Activated CD8-positive, alpha-beta memory T cell treated with anti-CD3 and anti-CD28 coated beads for 4 hours (primary cell): ENCODE measurements around the gene KRT6B.
"Not testable (repeated sequence)": the region's sequence is repeated elsewhere in the genome, so short reads cannot be mapped to it uniquely, and the experiment has no call there.

Experiments used
- DNase-seq, 2 donors: peaks; one replicate each; pipeline ENCODE4 v3.0.0-alpha.2; 2020; ENCODE audit warnings: low read depth in 2 of 2

The KRT6B gene

DNA sequence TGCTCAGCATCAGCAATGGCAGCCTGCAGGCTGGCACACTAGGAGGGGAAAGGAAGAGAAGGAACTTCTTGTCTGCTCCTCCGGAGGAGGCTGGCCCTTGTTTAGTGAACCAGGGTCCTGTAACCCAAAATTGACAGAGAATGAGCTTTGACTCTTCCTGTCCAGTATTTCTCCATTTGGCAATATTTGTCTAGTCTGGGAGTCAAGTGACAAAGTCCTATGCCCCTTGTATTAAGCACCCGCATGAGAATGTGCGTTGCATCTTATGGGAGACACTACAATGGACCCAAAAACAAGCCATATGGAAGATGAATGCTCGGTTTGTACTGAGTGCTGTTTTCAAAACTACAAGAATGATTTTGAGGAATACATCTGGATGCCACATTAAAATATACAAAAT is 17.9 kb upstream of the KRT6B start:
- DNase-seq = no peak

DNA sequence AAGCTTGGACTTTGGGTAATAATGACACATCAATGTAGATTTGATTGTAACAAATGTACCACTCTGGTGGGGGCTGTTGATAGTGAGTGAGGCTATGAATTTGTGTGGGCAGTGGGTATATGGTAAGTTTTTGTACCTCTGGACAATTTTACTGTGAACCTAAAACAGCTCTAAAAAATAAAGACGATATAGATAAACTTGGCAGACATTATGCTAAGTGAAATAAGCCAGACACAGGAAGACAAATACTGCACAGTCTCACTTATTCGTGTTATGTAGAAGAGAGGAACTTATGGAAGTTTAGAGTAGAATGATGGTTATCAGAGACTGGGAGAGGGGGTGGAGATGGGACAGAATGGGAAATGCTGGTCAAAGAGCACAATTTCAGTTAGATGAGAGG is 13.0 kb upstream of the KRT6B start:
- DNase-seq = no peak

DNA sequence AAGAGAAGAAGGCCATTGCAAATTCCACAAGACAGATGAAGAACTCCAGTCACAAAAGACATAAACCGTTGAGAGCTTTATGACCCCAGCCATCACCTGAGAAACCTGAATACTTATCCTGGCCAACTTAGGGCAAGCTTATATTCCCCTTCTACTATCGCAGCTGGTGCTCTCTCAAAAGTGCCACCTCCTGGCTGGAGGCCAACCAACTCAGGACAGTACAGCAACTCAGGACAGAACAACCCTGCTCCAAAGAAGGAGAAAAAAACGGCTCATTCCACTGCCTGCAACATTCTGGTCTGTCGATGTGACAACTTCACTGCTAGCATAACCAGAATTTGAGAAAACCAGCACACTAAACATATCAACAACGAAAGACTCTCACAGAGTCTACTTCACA is 9.7 kb upstream of the KRT6B start:
- DNase-seq = no peak

DNA sequence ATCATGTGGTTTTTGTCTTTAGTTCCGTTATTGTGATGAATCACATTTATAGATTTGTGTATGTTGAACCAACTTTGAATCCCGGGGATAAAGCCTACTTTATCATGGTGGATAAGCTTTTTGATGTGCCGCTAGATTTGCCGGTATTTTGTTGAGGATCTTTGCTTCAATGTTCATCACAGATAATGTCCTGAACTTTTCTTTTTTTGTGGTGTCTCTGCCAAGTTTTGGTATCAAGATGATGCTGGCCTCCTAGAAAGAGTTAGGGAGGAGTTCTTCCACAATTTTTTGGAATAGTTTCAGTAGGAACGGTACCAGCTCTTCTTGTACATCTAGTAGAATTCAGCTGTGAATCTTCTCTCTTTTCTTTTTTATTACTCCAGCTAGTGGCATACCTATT is 6.9 kb upstream of the KRT6B start:
- DNase-seq = no peak

DNA sequence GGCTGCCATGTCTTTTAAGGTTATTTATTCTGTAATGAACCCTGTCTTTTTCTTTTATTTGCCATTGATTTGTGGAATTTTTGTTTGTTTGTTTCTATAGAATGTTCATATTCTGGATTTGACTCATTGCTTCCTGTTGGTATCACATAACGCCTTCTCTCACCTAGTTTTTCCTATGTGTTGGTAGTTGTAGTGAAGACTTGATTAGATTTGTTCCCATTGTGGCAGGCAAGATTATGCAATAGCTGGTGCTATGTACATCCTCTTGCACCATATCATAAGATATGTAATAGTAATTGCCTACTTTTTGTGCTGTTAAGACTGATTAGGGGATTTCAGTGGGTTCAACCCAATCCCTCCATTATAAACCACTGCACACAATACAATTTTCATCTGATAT is 3.9 kb upstream of the KRT6B start:
- no peak for DNase-seq

DNA sequence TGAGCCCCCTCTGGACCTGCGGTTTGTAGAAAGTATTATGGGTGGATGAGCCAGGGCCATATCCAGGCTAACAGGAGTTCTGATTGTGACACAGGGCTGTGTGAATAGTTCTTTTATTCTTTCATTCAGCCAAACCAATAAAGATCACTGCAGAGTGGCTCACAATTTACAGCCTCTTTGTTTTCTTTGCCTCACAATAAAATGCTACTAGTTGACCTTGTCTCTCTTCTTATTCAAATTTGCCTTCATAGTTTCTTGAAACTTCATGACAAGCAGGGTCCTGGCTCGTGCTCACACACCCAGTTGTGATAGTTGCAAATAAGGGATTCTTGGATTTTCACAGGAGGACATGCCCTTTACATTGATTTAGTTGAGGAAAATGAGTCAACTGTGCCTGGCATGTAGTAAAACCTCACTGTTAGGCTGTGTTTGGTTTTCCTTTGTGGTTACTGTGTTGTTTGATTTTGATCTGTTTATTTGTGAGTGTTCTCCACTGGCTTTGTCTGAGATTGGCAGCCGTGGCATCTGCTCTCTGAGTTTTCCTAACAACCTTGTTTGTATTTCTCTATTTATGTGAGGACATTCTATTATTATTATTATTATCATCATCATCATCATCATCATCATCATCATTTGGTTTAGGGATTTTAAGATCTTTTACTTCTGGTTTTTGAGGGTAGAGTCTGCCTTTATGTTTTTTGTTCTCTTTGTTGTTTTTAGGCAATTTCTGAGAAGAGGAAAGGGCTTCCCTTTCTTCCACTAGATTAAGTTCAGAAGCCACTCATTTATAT is 2.7 kb upstream of the KRT6B start:
- no peak for DNase-seq

DNA sequence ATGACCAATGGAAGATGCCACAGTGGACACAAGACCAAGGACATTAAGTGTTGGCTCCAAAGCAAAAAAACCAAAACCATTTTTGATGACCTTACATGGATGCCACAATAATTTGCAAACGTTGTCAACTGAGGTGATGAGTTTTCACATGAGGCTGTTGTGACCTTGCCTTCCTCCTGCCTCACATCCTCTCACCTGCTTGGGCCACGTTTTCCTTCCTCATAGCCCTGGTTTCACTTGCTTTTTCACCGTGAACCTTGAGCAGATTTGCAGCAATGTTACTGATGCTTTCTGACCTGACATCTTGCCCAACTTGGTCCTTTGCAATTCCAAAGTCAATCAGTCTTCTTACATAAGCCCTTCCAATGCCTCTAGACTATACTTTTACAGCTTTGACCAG is 3.7 kb downstream of the KRT6B start:
- DNase-seq = no peak

DNA sequence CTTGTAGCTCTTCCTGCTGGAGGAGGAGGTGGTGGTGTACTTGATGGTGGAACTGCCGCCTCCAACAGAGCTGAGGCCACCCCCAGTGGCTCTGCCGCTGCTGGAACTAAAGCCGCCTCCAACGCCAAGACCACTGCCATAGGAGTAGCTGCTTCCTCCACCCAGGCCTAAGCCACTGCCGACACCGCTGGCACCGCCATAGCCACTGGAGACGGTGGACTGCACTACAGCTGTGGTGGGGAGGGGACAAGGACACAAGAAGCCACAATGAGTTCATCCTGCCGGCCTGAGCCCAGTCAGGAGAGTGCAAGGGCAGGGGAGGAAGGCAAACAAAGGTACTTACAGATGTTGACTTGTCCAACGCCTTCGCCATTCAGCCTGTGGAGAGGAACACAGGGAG is 4.8 kb downstream of the KRT6B start:
- DNase-seq = not testable (repeated sequence)

DNA sequence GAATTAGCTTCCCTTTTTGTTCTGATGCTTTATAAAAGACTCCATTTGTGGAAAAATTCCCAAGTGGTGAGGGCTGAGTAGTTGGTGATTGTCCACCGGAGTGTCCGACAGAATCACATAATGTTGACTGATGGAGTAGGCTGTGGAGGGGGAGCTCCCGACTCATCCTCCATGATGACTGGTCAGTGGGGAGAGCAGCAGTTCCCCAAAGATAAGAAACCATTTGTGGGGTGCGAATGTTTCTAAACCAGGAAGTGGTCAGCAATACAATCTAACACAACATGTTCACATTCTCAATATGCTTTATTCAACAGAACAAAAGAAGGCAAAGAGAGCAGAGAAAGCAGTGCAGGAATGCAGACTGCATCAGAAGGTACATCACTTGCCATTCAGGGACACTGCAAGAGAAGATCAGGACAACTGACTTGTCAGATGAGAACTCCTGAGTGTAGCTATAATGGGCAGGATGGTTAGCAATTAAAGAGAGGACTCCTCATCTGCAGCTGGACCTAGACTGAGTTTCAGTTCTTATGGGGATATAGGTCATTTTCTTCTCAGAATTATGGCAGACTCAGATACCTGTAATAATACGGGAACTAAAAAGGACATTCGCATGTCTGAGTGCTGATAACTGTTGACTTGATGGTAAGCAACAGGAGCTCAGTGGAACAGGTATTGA is 5.4 kb downstream of the KRT6B start:
- no peak for DNase-seq

DNA sequence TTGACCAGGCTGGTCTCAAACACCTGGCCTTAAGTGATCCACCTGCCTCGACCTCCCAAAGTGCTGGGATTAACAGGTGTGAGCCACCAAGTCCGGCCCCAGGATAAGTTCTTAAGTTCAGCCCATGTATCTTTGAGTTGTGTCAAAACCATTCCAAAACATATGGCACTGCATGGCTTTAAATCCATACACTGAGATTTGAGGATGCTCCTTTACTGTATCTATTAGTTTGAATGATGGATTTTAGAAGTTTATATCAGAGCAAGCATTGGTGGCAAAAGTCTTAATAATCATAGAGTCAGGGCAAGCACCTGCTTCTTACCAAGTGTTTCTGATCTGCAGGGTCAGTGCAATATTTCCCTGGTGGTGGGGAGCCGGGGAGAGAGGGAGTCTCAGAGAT is 6.1 kb downstream of the KRT6B start:
- DNase-seq = no peak

DNA sequence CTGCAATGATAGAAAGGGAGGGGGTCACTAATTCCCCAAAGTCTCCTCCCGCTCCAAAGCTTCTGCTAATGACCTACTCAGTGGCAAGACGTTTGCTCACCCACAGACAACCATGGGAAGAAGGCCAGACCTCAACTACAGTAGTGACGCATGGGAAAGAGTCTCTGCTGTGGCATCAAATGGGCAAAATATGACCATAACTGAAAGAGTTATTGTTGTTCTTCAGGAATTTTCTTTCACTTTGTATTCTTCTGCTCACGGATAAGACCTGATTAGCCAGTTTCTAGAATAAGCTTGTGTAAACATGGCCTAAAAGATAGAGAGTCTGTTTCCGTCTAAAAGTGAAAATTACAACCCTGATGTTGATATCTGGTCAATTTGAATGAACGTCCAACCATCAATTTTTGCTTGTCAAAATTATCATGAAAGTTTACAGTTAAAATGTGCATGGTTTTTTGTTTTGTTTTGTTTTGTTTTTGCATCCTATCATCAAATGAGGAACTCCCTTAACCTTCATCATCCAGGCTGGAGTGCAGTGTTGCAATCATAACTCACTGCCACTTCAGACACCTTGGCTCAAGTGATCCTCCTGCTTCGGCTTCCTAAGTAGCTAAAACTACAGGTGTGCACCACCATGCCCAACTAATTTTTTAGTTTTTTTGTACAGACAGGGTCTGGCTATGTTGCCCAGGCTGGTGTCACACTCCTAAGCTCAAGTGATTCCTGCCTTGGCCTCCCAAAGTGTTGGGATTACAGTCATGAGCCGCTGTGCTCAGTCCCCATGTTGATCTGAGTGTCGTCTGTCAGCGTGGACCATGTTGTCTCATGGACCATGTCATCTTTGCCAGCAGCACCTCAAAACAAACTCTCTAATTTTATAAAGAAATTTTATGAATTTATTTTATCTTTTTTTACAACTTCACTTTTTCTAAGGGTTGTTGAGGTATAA is 7.0 kb downstream of the KRT6B start:
- no peak for DNase-seq

DNA sequence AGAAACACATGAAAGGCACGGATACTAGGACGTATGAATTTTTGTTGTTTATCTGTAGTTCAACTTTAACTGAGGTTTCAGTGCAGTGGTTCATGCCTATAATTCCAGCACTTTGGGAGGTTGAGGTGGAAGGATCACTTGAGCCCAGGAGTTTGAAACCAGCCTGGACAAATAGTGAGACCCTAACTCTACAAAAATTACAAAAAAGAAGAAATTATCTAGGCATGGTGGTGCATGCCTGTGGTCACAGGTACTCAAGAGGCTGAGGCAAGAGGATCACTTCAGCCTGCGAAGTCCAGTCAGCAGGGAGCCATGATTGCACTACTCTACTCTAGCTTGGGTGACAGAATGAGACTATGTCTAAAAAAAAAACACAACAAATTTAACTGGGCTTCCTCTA is 8.0 kb downstream of the KRT6B start:
- no peak for DNase-seq

DNA sequence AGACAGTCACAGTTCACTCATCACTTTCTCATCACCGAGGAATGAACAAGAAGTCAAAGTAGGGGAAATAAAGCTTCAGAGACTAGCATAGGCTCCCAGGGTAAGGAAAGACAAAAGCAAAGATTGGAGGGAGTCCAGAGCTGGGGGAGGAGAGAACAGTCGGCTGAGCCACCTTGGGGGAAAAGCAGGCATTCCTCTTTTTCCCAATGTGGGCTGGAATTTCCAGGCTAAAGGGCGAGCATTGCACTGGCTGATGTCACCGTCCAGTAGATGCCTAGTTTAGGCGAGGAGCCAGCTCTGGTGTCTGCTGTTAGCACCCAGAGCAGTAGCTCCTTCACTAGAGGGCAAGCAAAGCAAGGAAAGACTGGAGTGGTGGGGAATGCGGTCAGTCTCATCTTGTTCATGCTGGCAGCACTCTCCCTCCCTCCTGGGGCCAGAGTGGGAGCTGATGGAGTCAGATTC is 9.3 kb downstream of the KRT6B start:
- DNase-seq = no peak

DNA sequence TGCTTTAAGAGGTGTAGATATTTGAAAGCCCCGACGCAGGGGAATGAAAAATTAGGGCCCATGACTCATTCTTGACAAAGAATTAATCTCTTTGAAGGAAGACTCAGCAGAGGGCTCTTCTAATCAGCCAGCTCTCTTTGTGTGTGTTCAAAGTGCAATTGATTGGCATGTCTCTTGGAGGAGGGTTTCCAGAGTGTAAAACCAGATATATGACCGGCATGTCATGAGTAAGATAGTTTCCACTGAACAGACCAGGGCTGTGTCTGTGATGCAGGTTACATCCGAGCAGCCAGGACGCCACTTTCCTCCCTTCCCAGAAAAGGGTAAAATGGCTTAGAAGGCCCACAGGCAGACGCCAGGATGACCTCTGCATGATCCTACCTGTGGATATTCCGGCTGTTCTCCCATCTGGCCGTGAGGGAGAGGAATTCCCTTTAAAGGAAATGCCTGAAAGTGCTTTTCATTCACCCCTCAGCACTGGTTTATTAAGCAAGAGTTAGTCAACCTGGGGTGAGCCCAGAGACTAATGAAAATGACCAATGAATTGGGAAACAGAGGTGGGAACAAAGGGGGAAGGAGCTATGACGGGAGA is 10.5 kb downstream of the KRT6B start:
- DNase-seq = no peak

DNA sequence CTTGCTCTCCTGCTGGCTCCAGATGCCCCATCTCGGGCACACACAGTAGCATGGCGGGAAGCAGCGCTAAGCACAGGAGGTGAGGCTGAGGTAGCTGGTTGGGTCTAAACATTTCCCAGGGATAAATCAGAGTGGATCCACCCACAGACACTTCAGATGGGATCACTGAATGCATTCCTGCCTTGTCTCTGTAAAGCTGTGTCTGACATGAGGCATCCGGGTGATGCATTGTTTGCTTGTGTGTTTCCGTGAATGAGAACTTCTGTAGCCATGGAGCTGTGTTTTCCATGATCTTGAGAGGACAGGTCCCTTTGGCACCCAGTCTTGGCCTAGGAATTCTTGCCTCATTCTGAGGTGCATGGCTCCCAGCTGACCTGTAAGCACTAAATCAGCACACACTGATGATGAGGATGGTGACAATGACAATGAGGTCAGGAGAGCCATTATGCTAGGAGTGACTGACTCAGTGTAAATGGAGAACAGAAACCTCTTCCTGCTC is 11.1 kb downstream of the KRT6B start:
- DNase-seq = no peak

DNA sequence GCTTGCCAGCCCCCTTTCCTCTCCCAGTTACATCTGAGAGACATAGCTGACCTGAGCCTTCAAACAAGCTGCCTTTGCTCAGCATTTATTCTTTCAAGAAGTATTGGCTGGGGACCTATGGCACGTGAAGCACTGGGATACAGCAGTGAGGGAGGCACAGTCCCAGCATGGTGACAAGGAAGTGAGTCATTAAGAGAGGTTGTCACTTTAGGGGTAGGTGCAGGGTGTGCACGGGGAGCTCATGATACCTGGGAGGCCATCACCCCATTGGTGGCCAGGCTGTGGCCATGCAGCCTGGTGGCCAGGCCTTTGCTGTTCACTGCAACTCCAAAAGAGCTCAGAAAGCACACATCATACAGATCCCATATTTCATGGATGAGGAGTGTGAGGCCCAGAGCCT is 12.1 kb downstream of the KRT6B start:
- DNase-seq = no peak

DNA sequence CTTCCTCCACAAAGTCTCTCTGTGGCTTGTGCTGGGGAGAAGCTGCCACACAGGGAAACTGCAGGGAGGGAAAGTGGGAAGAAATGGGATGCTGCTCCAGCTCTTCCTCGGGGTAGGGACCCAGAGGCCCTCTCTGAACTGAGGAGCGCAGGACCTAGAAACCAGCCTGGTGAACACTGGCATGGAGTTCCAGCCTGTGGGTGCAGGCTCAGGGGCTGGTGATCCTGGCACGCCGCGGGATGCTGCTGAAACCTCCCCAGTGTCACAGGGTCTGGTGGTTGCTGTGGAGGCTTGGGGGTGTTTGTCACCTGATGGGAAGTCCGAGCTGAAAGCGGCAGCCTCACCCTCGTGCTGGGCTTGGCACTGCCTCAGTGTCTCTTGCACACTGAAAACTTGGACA is 12.5 kb downstream of the KRT6B start:
- no peak for DNase-seq

DNA sequence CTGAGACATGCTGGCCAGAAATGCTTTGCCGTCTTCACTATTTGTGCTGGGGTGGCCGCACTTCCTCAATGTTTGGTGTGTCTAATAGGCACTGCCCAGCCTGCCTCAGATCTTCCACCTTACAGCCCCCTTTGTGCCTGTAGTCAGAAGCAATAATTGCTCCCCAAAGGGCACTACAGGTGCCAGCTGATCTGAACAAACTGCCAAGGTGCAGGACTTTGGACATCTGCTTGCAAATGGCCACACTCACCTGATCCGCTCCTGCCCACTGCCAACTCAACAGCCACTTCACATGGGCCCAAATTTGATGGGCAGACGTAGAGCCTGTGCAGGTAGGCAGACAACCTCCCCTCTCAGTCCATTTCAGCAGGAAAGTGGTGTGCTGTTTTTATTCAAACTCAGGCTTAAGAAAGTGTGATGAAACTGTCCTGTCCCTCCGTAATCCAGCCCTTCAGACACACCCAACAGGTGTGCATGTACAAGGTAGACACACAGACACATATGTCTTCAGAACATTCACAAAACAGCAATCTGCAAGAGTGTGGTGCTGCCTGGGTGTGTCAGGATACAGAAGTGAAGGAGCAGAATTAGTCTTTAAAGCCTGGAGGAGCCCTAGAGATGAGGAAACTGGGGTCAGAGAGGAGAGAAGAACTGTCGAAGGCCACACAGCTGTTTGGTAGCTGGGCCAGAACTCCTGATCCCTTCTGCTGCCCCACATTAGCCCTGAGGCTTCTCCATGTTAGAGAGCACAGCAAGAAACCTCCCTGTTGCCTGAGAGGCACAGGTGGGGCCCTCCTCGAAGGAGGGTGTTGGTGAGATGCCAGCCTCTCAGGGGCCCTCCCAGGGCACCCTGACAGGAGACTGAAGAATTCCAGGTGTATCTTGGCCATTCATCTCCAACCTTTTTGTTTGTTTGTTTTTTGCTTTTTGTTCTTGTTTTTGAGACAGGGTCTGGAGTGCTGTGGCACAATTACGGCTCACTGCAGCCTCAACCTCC is 13.3 kb downstream of the KRT6B start:
- no peak for DNase-seq

DNA sequence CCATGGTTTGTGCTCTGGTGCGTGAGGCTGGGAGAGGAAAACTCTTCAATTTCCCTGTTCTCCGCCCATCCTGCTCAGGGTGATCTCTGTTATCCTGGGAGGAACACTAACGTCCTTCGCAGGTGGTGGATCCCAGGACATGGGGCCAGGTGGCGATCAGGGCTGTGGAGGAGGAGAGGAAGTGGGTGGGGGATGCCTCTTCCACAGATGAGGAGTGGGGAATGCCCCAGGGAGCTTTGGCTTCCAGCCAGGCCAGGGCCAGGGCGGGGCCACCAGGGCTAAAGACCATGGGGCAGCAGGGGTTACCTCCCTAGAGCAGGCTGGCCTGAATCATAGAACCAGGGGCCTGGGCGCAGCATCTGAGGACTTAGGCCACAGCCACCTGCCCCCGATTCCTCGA is 14.4 kb downstream of the KRT6B start:
- DNase-seq = no peak

DNA sequence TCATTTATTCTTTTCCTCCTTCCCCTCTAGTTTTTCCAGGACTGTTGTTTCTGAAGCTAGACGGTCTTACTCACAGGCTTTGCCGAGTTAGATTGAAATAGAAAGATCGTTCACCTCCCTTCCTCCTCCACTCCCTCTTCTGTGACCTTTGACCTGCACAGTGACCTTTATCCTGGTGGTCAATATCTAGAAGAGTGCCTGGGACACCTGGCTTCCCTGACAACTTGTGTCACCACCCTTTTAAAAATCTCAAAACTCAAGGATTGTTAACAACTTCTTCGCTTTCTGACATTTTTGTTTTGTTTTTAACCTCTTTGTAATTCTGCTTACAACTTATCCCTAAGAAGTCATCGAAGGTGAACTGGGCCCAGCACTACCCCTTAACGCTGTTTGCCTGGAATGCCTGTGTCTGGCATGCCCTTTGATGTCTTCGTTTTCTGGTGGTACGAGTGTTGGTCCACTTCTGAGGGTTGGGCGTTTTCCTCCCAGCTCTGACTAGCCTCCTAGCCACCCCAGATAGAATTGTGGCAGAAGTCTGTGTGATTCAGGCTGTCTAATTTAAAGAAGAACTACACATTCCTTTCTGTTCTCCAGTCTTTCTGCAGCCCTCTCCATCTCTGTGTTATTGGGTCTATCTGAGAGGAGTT is 15.0 kb downstream of the KRT6B start:
- DNase-seq = no peak
